Activated T-helper 2 cell treated with anti-CD3 and anti-CD28 coated beads, Interferon-gamma antibody, Interleukin-2, Interleukin-4, amounts not matched to agents 10 μg/mL and 5 μg/mL and 100 μg/mL, durations not matched to agents 14 hours and 24 hours and 36 hours (primary cell): ENCODE measurements around the gene RHBDF1. TPM values are rescaled to one million over a fixed set of nuclear protein-coding genes. Genes with fewer than 3 reads are reported as not detected.
A peak's percentile ranks its signal among the peaks of the same experiment; 100 is the strongest.
"Not testable (repeated sequence)": the region's sequence is repeated elsewhere in the genome, so short reads cannot be mapped to it uniquely, and the experiment has no call there.

Source experiments
- DNase-seq: peaks from one replicate; pipeline ENCODE4 v3.0.0; 2021; ENCODE audit warnings: low spot score
- H3K27ac Mint-ChIP-seq: one replicate; pipeline ENCODE4 v1.8.0; 2021; ENCODE audit warnings: mixed read lengths
- H3K27me3 Mint-ChIP-seq: one replicate; pipeline ENCODE4 v1.8.0; 2021; ENCODE audit warnings: low read depth, mixed read lengths
- H3K36me3 Mint-ChIP-seq: one replicate; pipeline ENCODE4 v1.8.0; 2021; ENCODE audit warnings: low read depth, mixed read lengths
- H3K4me1 Mint-ChIP-seq: one replicate; pipeline ENCODE4 v1.8.0; 2021; ENCODE audit warnings: low read depth, mixed read lengths
- H3K4me3 Mint-ChIP-seq: one replicate; pipeline ENCODE4 v1.8.0; 2021; ENCODE audit warnings: low read depth, mild to moderate bottlenecking, moderate library complexity, mixed read lengths
- H3K9me3 Mint-ChIP-seq: one replicate; pipeline ENCODE4 v1.8.0; 2021; ENCODE audit warnings: mixed read lengths
- intact Hi-C: fragments of 100-400 bp; cut with micrococcal nuclease; formaldehyde crosslinking; loops from one replicate; pipeline ENCODE4 v1.15.1; 2023
- total RNA-seq: library from RNA; stranded (reverse); gene quantifications from 2 replicates; pipeline ENCODE4 v1.2.3, GENCODE V29; 2022

RHBDF1 gene
- total RNA-seq, 1 donor from 2014 or later, result 1.6 TPM

DNA sequence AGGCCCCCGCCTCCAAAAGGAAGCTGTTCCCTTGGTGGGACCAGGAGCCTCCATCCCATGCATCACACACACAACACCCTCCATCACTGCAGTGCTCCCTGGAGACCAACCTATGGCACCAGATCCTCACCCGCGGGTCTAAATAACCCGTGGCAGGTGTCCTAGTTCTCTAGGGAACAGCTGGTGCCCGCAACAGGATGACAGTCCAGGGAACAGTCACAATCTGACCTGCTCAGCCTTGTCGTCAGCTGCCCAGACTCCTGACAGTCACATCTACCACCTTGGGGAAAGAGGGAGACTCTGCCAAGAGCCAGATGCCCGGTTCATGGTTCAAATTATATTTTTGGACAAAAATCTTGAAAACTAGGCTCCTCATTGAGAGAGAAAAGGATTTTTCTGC lies 41.8 kb downstream of the RHBDF1 start:
- H3K36me3 Mint-ChIP-seq, DNase-seq, intact Hi-C loops, H3K27ac Mint-ChIP-seq, H3K4me3 Mint-ChIP-seq, H3K27me3 Mint-ChIP-seq, H3K9me3 Mint-ChIP-seq, H3K4me1 Mint-ChIP-seq: not testable (repeated sequence)

DNA sequence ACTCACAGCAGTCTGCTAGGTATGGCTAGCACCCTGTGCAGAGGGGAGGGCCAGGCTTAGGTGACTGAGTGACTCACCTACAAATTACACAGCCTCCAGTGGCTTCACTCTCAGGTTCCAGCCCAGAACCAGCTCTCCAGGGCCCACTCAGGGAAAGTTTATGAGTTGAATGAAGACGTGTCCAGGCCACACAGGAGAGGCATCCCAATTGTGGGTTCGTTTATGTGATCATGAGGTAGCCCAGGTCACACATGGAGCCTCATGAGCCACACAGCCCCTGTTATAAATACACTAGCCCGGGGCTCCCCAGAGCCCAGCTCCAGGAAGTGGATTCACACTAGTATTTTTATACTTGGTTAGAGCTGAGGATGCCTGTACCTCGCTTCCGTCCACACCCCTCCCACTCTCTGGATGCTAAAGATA lies 46.5 kb downstream of the RHBDF1 start:
- H3K4me1 Mint-ChIP-seq, H3K27me3 Mint-ChIP-seq, intact Hi-C loops, DNase-seq, H3K36me3 Mint-ChIP-seq, H3K9me3 Mint-ChIP-seq, H3K27ac Mint-ChIP-seq, H3K4me3 Mint-ChIP-seq: not testable (repeated sequence)

- H3K36me3 Mint-ChIP-seq, H3K9me3 Mint-ChIP-seq, H3K4me3 Mint-ChIP-seq, H3K4me1 Mint-ChIP-seq, DNase-seq, H3K27me3 Mint-ChIP-seq, H3K27ac Mint-ChIP-seq, intact Hi-C loops: not testable (repeated sequence)
Observed at GRCh38 chr16:24151-24550, 48.3 kb downstream of the RHBDF1 start.

DNA sequence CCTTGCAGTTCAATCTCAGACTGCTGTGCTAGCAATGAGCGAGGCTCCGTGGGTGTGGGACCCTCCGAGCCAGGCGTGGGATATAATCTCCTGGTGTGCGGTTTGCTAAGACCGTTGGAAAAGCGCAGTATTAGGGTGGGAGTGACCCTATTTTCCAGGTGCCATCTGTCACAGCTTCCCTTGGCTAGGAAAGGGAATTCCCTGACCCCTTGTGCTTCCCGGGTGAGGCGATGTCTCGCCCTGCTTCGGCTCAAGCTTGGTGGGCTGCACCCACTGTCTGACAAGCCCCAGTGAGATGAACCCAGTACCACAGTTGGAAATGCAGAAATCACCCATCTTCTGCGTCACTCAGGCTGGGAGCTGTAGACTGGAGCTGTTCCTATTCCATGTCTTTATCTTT lies 51.5 kb downstream of the RHBDF1 start:
- H3K27me3 Mint-ChIP-seq, intact Hi-C loops, DNase-seq, H3K4me3 Mint-ChIP-seq, H3K36me3 Mint-ChIP-seq, H3K4me1 Mint-ChIP-seq, H3K27ac Mint-ChIP-seq, H3K9me3 Mint-ChIP-seq: not testable (repeated sequence)

DNA sequence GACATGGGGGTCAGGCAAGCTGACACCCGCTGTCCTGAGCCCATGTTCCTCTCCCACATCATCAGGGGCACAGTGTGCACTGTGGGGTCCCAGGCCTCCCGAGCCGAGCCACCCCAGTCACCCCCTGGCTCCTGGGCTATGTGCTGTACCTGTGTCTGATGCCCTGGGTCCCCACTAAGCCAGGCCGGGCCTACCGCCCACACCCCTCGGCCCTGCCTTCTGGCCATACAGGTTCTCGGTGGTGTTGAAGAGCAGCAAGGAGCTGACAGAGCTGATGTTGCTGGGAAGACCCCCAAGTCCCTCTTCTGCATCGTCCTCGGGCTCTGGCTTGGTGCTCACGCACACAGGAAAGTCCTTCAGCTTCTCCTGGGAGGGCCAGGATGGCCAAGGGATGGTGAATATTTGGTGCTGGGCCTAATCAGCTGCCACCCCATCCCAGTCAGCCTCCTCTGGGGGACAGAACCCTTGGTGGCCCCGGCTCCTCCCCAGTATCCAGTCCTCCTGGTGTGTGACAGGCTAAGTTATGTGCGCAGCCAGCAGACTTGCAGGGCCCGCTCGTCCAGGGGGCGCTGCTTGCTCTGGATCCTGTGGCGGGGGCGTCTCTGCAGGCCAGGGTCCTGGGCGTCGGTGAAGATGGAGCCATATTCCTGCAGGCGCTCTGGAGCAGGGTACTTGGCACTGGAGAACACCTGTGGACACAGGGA lies 55.2 kb downstream of the RHBDF1 start:
- H3K27me3 Mint-ChIP-seq, H3K36me3 Mint-ChIP-seq, intact Hi-C loops, DNase-seq, H3K4me1 Mint-ChIP-seq, H3K9me3 Mint-ChIP-seq, H3K4me3 Mint-ChIP-seq, H3K27ac Mint-ChIP-seq: not testable (repeated sequence)

- intact Hi-C loops, H3K36me3 Mint-ChIP-seq, H3K9me3 Mint-ChIP-seq, H3K27me3 Mint-ChIP-seq, H3K27ac Mint-ChIP-seq, H3K4me1 Mint-ChIP-seq, H3K4me3 Mint-ChIP-seq: not testable (repeated sequence)
- peak; percentile 87 for DNase-seq
Observed at GRCh38 chr16:10772-11171, 61.7 kb downstream of the RHBDF1 start.

- peak overlapping the region; percentile 26 for H3K4me3 Mint-ChIP-seq
- no peak for DNase-seq
- H3K27ac Mint-ChIP-seq, result no peak overlapping the region
- no peaks in the 10 kb centered on the region for H3K4me1 Mint-ChIP-seq
- intact Hi-C loops, result no loop called here
- H3K27me3 Mint-ChIP-seq, result no peaks in the 10 kb centered on the region
- H3K36me3 Mint-ChIP-seq, result no peaks in the 10 kb centered on the region
- H3K9me3 Mint-ChIP-seq, result no peaks in the 10 kb centered on the region
Observed at GRCh38 chr16:9903-10665, 62.3 kb downstream of the RHBDF1 start.

Other genes with a start within 250 kb of the RHBDF1 start
- gene POLR3K, start 19.0 kb downstream of the RHBDF1 start, total RNA-seq, result 64.8 and 67.3 TPM in 2 replicates
- 77.5 and 83.1 TPM in 2 replicates for gene SNRNP25, start 18.8 kb downstream of the RHBDF1 start, total RNA-seq
- 77.7 and 78.6 TPM in 2 replicates for gene MPG, start 5.6 kb upstream of the RHBDF1 start, total RNA-seq
- 53.0 and 57.1 TPM in 2 replicates for gene NPRL3, start 66.0 kb upstream of the RHBDF1 start, total RNA-seq
- not detected in 2 replicates for gene HBZ, start 80.0 kb upstream of the RHBDF1 start, total RNA-seq
- not detected in 2 replicates for gene HBM, start 93.3 kb upstream of the RHBDF1 start, total RNA-seq
- 0.32 TPM in 1 of 2 replicates, not detected in the other for gene HBA2, start 100.2 kb upstream of the RHBDF1 start, total RNA-seq
- 0.55 TPM in 1 of 2 replicates, not detected in the other for gene HBA1, start 104.0 kb upstream of the RHBDF1 start, total RNA-seq
- gene HBQ1, start 107.8 kb upstream of the RHBDF1 start, total RNA-seq, result 0.39 and 0.62 TPM in 2 replicates
- gene LUC7L, start 156.8 kb upstream of the RHBDF1 start, total RNA-seq, result 91.0 and 93.5 TPM in 2 replicates
- gene FAM234A, start 162.2 kb upstream of the RHBDF1 start, total RNA-seq, result 30.3 TPM in 2 replicates
- 0.30 and 0.46 TPM in 2 replicates for gene RGS11, start 203.3 kb upstream of the RHBDF1 start, total RNA-seq
- gene ARHGDIG, start 208.0 kb upstream of the RHBDF1 start, total RNA-seq, result 0.82 TPM in 1 of 2 replicates, not detected in the other
- not detected in 2 replicates for gene PDIA2, start 210.5 kb upstream of the RHBDF1 start, total RNA-seq